ENCODE results near the gene TMEM144. TPM values are rescaled to one million over a fixed set of nuclear protein-coding genes. Genes with fewer than 3 reads are reported as not detected.

Gene TMEM144
- total RNA-seq, 4 donors from 2014 or later, result 8.2 to 23.8 (median 12.2) TPM

GRCh38 chr4:158176776-158177175 lies 33.5 kb upstream of the TMEM144 start:
- TF ChIP-seq CTCF (IDR thresholded peaks at IDR 0.05; ENCODE audit: low read depth), result no peak

GRCh38 chr4:158179465-158179864 lies 30.8 kb upstream of the TMEM144 start:
- TF ChIP-seq CTCF (IDR thresholded peaks at IDR 0.05; ENCODE audit: low read depth), result no peak

GRCh38 chr4:158181906-158182305 lies 28.4 kb upstream of the TMEM144 start:
- no peak for TF ChIP-seq CTCF (IDR thresholded peaks at IDR 0.05; ENCODE audit: low read depth)

- TF ChIP-seq CTCF (IDR thresholded peaks at IDR 0.05; ENCODE audit: low read depth), result no peak
Measured at GRCh38 chr4:158182736-158183135, 27.6 kb upstream of the TMEM144 start.

GRCh38 chr4:158186815-158187214 lies 23.5 kb upstream of the TMEM144 start:
- TF ChIP-seq CTCF (IDR thresholded peaks at IDR 0.05; ENCODE audit: low read depth), result no peak

GRCh38 chr4:158189422-158189821 lies 20.9 kb upstream of the TMEM144 start:
- TF ChIP-seq CTCF (IDR thresholded peaks at IDR 0.05; ENCODE audit: low read depth), result no peak

- no peak for TF ChIP-seq CTCF (IDR thresholded peaks at IDR 0.05; ENCODE audit: low read depth)
Measured at GRCh38 chr4:158190718-158191117, 19.6 kb upstream of the TMEM144 start.
